Activated CD8-positive, alpha-beta memory T cell treated with anti-CD3 and anti-CD28 coated beads for 36 hours (primary cell): ENCODE data around the gene RAB15. TPM values are rescaled to one million over a fixed set of nuclear protein-coding genes. Genes with fewer than 3 reads are reported as not detected.

Experiments
- CTCF ChIA-PET: fragments of 350-600 bp; sonication (Branson Sonifier 250); formaldehyde crosslinking; loops from one replicate; lab custom pipeline; 2021; ENCODE audit warnings: antibody characterized with exemption; lab: Charles Lee
- POLR2A ChIA-PET: fragments of 350-600 bp; sonication (Branson Sonifier 250); formaldehyde crosslinking; loops from one replicate; lab custom pipeline; 2021; ENCODE audit warnings: antibody characterized with exemption; lab: Charles Lee
- total RNA-seq, 2 experiments: library from RNA; stranded (reverse); gene quantifications; one replicate each; pipeline ENCODE4 v1.2.3, GENCODE V29; 2021

RAB15 gene
- total RNA-seq, 2 experiments from 2014 or later = 4.2 to 4.8 TPM

DNA sequence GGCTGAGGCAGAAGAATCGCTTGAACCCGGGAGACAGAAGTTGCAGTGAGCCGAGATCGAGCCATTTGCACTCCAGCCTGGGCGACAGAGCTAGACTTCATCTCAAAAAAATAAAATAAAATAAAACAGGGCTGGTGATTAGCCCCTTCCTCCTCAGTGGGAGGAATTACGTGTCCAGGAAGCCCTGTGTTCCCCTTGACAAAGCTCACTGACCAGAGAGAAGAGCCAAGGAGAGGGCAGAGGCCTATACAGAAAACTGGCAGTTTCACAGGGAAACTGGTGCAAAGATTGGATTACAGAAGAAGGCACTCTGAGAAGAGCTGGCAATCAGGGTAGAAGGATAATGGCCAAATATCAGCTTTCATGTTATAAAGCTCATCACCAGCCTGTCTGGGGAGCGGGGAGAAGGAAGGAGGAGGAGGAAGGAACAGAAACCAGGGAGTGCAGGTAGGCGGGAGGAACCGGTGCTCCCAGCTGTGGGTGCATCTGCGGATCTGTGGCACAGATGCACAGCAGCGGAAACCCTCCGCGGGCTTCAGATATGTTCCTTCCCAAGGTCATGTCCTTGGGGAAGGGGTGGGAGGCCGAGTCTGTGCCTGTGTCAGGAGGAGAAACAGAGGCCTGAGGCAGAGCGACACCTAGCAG, 6.7 kb downstream of the RAB15 start:
- CTCF ChIA-PET = no interaction called here
- POLR2A ChIA-PET = no interaction called here

DNA sequence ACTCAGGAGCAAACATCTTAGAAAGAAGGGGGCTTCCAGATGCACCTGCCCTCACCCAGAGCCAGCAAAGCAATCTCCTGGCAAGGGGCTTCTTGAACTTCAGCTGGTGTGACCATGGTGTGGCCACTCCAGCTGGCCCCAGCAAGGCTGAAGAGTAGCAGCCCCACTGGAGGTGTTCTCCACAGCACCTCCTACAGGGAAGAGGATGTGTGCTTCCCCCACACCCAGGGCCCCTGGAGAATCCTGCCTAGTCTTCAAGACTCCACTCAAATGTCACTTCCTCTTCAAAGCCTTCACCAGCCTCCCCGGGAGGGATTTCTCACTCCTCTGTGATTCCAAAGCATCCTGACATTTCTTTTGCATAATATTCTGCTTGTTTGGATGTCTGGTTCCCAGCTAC, 8.5 kb downstream of the RAB15 start:
- ChIA-PET POLR2A (no interaction called here), CTCF (no interaction called here)

DNA sequence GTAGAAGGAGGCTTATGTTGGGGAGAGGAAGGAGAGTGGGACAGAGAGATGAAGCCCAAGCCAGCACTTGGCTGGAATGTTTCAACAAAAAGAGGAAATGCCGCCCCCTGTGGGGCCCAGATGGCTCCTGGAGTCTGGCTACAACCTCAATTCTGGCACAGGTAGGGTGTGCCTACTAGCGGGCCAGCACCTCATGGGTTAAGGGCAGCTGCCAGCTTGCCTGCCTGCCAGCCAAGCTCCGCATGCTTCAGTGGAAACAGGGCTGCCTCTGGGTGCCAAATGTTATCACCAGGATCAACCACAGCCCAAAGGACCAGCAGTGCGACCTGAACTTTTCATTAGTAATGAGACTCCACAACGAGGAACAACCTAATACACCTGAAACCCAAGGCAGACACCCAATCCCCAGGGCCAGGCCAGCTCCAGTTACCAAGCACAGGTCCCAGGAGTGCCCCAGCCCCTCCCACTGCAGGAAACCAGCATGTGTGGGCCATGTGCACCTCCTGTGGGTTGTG, 11.3 kb downstream of the RAB15 start:
- ChIA-PET POLR2A (no interaction called here), CTCF (no interaction called here)

DNA sequence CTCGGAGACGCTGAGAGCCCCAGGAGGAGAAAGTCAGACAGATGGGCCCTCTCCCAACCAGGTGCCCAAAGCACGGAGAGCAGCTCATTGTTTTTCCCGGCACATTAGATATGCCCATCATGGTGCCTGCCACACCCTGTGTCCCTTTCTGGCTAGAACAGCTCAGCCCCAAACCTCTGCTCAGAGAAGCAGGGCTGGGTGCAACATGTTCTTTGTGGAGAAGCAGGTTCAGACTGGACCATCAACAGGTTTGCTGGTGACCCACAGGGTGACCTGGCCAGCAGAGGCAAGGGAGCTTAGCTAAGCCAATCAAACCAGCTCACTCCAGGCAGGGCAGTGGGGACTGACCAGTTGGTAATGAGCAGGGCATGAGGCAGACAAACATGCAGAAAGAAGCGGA, 13.4 kb downstream of the RAB15 start:
- POLR2A ChIA-PET = no interaction called here
- CTCF ChIA-PET = interaction anchor here (1.4 kb wide), 1 partner anchor 25 kb away, joined by 3 read pairs; no protein-coding TSS in a partner anchor

DNA sequence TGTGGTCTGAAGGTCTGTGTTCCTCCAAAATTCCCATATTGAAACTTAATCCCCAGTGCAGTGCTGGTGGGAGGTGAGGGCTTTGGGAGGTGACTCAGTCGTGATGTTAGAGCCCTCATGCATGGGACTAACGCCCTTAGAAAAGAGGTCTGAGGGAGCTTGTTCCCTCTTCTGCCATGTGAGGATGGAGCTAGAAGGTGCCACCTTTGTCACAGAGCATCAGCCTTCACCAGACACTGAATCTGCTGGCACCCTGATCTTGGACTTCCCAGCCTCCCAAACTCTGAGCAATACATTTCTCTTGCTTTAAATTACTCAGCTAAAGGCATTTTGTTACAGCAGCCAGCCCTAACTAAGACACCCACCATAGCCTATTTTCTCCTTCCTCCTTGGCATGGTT, 13.9 kb downstream of the RAB15 start:
- ChIA-PET POLR2A (no interaction called here), CTCF (interaction anchor here (1.4 kb wide), 1 partner anchor 26 kb away, joined by 3 read pairs; no protein-coding TSS in a partner anchor)

DNA sequence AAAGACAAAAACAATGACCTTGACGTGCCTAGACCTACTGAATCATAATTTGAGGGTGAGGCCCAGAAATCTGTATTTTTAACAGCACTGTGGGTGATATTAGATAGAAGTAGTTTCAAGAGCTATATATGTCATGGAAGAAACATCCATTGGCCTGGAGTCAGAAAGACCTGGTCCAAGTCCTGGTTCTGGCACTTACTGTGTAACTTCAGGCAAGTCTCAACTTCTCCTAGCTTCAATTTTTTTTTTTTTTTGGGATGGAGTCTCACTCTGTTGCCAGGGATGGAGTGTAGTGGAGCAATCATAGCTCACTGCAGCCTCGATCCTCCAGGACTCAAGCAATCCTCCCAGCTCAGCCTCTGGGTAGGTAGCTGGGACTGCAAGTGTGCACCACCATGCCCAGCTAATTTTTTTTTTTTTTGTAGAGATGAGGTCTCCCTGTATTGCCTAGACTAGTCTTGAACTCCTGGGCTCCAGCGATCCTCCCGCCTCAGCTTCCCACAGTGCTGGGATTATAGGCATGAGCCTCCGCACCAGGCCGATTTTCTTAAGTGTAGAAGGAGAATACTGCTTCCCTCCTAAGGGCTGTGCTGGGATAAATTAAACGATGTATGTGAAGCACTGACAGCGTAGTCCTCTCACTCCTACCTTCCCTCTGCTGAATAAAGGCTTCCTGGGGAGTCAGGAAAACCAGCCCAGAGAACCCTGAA, 15.3 kb downstream of the RAB15 start:
- ChIA-PET CTCF (interaction anchor here (0.6 to 0.7 kb wide), 2 partner anchors 64 to 448 kb away, joined by 3 to 4 read pairs; no protein-coding TSS in a partner anchor), POLR2A (no interaction called here)

DNA sequence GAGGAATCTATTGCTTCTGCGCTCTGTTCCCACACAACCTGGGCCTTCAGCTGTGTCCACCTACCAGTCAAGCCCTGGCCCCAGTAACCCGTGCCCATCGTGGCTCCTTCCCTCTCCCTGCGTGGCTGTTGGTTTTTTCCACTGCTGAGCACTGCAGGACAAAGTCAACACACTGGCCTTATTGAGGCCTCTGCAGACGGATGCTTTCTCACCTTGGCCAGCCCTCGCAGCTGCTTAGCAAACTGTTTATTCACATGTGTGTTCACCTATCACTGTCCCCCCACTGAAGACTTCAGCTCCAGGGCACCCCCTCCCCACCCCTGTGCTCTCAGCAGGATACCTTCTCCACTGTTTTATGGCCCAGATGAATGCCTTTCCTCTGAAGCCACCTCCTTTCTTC, 16.8 kb downstream of the RAB15 start:
- POLR2A ChIA-PET = no interaction called here
- CTCF ChIA-PET = no interaction called here

DNA sequence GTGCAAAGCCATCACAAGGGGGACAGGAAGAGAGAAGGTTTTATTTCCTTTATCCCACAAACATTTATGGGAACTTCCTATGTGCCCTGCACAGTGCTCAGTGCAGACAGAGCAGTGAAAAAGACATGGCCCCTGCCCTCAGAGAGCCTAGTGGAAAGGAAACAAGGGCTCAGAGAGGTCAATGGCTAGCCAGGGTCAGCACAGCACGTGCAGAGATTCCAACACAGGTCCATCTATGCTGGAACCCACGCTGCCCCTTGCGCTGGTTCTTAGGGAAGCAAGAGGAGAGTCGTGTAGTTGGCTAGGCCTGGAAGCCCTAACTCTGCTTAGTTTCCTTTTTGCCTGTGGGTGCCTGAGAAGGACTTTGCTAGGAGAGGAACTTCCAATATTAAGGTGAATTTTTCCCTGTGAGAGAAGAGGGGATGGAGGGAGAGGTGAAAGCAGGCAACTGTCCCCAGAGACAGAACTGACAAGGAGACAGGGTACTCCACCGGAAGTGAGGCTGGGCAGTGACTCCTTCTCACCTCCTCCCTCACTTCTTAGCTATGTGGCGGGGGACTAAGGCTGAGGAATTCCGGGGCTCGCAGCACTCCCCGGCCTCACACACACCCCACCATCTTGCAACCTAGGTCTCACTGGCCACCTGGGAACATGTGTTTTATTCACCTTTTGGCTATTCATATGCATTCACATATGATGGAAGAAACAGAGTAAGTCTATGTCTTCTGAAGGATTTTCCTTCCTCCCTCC, 17.5 kb downstream of the RAB15 start:
- ChIA-PET CTCF (no interaction called here), POLR2A (no interaction called here)

DNA sequence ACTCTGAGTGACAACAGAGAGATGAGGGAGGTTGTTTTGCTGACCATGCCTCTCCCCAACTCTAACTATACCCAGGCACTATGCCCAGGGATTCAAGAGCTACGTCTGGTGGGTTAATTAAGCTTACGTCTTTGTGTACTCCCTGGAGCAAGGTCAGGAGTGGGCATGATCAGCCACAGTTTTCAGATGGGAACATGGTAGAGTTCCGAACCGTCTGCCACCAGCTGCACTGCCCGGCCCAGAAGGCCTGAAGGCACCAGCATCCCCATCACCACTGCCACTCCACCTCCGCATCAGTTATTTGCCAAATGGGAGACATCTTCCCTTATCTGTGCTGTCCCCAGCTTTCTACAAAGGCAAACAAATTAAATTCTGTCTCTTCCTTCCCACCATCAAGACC, 18.5 kb downstream of the RAB15 start:
- CTCF ChIA-PET = interaction anchor here (1.1 kb wide), 1 partner anchor 29 kb away, joined by 3 read pairs; no protein-coding TSS in a partner anchor
- POLR2A ChIA-PET = no interaction called here

DNA sequence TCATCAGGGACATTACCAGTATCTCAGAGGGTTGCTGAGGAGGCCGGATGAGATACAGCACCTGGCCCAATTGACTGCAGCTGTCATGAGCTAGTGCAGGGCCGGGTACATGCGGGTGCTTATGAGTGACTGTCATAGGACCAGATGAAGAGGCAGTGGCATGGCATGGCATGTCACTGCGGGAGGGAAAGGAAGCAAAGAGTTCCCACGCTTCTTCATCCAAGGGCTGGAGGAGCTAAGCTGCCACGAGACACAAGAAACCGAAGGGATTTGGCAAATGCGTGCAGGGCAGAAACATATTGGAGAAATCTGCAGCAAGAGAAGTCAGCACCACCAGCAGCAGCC, 18.9 kb downstream of the RAB15 start:
- CTCF ChIA-PET = interaction anchor here (1.1 kb wide), 1 partner anchor 29 kb away, joined by 3 read pairs; no protein-coding TSS in a partner anchor
- POLR2A ChIA-PET = no interaction called here

DNA sequence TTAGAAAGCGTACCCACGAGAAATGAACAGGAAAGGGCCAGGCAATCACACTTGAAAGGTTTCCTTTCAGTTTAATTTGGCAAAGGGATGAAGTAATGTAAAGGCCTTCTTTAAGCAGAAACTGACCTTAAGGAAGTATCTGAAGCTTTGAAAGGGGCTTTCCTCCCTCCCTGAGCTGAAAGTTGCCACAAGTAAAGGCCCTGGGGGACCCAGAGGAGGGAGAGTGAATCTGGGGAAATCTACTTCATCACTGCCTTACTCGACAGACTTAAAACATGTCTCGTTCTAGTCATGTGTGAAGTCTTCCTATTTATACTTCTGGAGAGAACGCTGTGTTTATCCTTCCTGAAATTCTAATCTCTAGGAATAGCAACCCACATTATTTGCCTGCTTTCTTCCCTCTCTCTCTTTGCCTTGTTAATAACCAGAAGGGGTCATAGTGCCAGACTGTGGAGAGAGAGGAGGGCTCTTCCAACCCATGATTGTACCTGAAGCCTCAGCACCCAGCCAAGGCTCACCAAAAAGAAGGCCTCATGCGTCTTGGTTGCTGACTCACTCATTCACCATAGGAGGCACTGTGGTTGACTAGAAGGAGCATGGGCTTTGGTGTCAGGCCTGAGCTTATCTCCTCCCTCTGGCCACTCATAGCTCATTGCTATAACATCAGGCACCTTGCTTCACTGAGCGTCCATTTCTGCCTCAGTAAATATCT, 19.4 kb downstream of the RAB15 start:
- POLR2A ChIA-PET = no interaction called here
- CTCF ChIA-PET = interaction anchor here (1.1 kb wide), 1 partner anchor 28 kb away, joined by 3 read pairs; no protein-coding TSS in a partner anchor

DNA sequence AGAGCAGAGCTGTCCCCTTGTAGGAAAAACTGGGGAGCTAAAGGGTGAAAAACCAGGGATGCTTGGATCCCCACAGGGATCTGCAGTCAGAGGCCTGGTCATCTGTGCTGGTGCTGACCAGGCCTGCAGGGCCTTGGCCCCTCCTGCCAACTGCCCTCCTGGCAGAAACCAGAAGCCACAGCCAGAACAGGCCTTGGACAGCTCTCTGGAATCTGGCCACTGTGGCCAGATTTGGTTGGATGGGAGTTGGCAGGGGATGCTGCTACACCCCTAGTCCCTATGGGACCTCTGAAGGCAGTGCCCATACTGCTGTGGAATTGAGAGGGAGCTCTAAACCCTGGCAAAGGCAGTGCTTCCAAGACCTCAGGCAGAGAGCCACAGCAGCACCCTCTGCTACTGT, 20.4 kb downstream of the RAB15 start:
- CTCF ChIA-PET = no interaction called here
- POLR2A ChIA-PET = interaction anchor here (0.5 kb wide), 1 partner anchor 1399 kb away, joined by 3 read pairs; no protein-coding TSS in a partner anchor

DNA sequence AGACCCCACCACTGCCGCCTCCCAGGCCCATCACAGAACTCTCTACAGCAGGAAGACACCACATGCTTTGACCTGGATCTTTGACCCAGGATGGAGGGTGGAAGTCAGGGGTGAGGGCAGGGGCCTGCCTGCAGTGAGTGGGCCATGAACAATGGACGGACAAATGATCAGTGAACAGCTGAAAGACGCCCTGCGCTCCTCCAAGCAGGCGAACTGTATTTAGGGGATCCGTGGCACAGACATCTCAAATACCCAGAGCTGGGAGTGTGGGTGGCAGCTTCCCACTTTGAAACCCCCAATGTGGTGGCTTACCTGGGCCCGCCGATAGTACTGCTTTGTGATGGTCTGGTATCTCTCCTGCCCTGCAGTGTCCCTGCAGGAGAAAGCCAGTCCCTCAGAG, 20.8 kb downstream of the RAB15 start:
- POLR2A ChIA-PET = interaction anchor here (0.5 to 0.6 kb wide), 2 partner anchors 24 to 1399 kb away, joined by 3 read pairs; no protein-coding TSS in a partner anchor
- CTCF ChIA-PET = no interaction called here

DNA sequence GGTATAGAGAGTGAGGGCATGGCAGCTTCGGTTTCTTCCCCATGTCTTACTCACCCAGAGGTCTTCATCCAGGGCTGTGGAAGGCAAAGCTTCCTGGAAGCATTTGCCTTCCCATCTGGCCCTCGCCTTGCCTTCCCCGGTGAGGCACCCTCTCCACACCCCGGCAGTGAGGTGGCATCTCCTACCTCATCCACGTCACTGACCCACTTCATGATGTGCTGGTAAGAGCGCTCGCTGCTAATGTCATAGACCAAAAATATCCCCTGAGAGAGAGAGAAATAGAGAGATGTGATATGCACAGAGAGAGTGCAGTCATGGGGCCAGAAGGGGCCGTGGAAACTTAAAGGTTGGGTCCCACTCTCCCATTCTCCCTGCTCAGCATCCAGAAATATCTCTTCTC, 21.2 kb downstream of the RAB15 start:
- ChIA-PET CTCF (no interaction called here), POLR2A (interaction anchor here (0.5 to 0.6 kb wide), 2 partner anchors 24 to 1398 kb away, joined by 3 read pairs; no protein-coding TSS in a partner anchor)

DNA sequence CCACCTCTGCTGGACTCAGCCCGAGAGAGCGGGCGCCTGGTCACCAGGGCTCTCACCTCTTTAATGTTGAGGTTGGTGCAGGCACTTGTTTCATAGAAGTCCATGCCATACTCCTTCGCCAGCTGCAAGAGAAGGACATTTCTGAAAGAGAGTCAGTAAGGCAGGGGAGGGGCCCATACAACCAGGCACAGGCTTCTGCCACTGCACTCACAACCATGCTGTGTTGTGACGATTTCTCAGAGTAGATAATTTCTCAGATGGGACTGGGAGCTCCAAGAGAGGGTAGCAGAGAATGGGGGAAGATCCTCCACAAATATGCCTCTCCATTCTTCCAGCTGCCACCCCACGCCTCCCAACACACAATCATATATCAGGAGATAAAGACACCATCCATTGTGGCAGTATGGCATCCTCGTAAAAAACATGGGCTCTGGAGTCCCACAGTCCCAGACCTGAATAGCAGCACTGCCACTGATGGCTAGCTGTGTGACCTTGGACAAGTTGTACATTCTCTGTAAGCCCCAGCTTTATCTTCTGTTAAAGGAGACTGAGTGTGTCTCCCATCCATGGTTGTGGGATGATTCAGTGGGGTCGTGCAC, 23.4 kb downstream of the RAB15 start:
- CTCF ChIA-PET = no interaction called here
- POLR2A ChIA-PET = no interaction called here

DNA sequence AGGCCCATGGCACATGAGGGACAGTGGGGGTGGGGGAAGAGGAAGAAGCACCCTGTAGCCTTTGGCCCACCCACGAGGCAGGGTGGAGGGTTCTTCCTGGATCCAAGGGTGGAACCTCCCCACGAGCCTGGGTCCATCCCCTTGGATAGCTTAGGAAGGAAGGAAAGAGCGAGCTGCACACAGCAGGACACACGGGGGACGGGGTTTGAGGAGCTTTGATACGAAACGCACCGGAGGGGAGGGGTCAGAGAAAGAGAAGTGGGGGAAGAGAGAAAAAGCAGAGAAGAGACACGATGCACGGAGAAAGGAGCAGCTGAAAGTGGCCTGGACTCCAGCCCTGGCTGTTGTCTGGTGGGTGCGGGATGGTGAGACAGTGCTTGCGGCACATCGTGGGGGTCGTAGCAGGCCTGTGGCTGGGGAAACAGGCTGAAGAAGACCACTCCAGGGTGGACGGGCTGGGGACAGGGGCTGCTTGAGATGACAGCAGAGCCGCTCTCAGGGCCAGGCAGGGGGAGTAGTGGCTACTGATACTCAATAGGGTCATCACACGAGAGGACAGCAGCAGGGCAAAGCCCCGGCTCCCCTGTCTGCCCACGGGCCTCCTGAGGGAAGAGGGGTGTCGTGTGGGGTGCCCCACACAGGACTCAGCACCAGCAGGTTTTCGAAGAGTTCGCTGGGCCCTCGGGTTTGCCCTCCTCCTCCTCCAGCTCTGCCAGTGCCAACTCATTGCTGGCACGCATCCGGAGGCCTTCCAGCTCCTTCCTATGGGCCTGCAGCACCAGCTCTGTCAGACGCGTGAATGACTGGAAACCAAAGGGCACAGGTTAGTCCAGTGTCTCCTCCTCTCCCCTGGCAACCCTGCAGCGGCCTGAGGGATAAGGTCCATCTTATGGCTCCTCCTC, 24.2 kb downstream of the RAB15 start:
- CTCF ChIA-PET = interaction anchor here (1.3 kb wide), 1 partner anchor 125 kb away, joined by 4 read pairs; no protein-coding TSS in a partner anchor
- POLR2A ChIA-PET = no interaction called here

DNA sequence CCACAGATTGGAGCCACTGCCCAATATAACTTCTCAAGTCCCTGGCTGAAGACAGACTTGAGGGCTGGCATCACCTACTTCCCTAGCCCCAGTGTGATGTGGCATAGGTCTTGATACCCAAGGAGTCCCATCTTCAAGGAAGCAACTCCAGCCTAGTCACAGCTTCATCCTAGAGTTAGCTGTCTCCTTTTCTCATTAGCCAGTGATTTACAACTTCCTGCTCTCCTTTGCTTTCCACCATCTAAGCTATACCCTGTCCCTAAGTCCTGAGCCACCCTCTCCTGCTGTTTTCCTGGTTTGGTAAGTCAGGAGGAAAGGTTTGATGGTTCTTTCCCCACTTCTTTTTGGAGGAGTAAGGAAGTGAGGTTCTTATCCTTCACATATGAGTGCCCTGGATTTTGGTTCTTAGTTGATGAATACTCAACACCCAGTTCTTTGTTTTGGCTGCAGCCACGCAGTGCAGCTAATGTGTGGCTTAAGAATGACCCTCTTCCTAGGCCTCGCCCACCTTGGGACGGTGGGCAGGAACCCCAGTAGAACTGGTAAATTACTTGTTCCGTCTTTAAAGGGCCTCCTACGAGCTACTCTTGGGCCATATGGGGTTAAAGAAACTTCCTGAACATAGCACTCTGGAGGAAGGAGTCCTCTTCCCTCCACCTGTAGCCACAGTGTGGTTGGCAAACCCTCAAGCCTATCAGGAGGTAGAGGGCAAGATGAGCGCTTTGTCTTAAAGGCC, 25.7 kb downstream of the RAB15 start:
- CTCF ChIA-PET = interaction anchor here (0.5 kb wide), 1 partner anchor 587 kb away, joined by 3 read pairs; no protein-coding TSS in a partner anchor
- POLR2A ChIA-PET = no interaction called here
